ENCODE results near the gene GAB2.

DNA sequence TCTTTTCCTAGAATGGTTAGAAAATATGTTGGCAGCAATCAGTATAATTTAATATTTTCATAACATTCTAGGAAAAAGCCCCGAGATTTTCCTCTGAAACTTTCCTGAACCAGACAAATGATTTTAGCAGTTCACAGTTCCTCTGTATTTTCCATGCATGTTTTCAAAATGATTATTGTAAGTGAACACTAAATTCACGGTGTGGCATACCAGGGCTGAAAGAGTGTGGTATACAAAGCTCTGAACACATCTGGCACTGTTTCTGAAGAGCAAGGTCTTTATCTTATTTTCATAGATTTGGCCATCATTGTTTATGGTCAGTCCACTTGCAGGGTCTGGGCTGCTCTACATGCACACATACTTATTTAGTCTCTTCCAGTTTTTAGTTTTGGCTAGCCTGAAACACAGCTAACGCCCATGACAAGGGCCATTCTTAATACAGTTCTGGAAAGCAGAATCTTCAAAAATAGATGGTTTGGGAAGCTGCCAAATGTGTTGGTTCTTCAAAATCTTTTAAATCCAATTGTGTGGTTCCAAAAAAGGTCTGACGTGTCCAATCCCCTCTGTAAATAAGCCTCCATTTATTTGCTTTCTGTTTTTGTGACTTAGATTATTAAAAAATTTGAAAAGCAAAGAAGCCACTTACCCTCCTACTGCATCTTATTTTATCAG lies 7.9 kb upstream of the GAB2 start:
- TF ChIP-seq, protein P1, sequence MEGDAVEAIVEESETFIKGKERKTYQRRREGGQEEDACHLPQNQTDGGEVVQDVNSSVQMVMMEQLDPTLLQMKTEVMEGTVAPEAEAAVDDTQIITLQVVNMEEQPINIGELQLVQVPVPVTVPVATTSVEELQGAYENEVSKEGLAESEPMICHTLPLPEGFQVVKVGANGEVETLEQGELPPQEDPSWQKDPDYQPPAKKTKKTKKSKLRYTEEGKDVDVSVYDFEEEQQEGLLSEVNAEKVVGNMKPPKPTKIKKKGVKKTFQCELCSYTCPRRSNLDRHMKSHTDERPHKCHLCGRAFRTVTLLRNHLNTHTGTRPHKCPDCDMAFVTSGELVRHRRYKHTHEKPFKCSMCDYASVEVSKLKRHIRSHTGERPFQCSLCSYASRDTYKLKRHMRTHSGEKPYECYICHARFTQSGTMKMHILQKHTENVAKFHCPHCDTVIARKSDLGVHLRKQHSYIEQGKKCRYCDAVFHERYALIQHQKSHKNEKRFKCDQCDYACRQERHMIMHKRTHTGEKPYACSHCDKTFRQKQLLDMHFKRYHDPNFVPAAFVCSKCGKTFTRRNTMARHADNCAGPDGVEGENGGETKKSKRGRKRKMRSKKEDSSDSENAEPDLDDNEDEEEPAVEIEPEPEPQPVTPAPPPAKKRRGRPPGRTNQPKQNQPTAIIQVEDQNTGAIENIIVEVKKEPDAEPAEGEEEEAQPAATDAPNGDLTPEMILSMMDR (IDR thresholded peaks at IDR 0.05) = no peak
- TF ChIP-seq BHLHE40 (IDR thresholded peaks at IDR 0.05; ENCODE audit: low read depth, low read length) (no peak), RCOR1 (IDR thresholded peaks at IDR 0.05; ENCODE audit: low read depth, low read length) (no peak), SMC3 (IDR thresholded peaks at IDR 0.05) (no peak), HOXA7 (CRISPR knock-in tag; IDR thresholded peaks at IDR 0.05) (no peak), CHD2 (IDR thresholded peaks at IDR 0.05; ENCODE audit: low read length, partially characterized antibody) (no peak), JUN (IDR thresholded peaks at IDR 0.05) (no peak), EP300 (IDR thresholded peaks at IDR 0.05) (no peak), POLR2A (IDR thresholded peaks at IDR 0.05; ENCODE audit: low read length) (no peak), RAD21 (conservative IDR thresholded peaks at IDR 0.05 in 1 of 2, IDR thresholded peaks at IDR 0.05 in 1 of 2) (no peak)
- TF ChIP-seq, protein P2, sequence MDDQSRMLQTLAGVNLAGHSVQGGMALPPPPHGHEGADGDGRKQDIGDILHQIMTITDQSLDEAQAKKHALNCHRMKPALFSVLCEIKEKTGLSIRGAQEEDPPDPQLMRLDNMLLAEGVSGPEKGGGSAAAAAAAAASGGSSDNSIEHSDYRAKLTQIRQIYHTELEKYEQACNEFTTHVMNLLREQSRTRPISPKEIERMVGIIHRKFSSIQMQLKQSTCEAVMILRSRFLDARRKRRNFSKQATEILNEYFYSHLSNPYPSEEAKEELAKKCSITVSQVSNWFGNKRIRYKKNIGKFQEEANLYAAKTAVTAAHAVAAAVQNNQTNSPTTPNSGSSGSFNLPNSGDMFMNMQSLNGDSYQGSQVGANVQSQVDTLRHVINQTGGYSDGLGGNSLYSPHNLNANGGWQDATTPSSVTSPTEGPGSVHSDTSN (IDR thresholded peaks at IDR 0.05) = no peak
- TF ChIP-seq, protein P3, sequence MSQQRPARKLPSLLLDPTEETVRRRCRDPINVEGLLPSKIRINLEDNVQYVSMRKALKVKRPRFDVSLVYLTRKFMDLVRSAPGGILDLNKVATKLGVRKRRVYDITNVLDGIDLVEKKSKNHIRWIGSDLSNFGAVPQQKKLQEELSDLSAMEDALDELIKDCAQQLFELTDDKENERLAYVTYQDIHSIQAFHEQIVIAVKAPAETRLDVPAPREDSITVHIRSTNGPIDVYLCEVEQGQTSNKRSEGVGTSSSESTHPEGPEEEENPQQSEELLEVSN (IDR thresholded peaks at IDR 0.05; ENCODE audit: borderline replicate concordance, low read depth) = no peak
